Uterus (tissue), 2 donors: Measurements from ENCODE around the gene GP5.

ENCODE experiments used
- POLR2A ChIP-seq, 2 donors: fragments of 450-650 bp; IDR thresholded peaks; one replicate each; pipeline ENCODE4 v1.6.1; 2016; ENCODE audit warnings: antibody characterized with exemption in 2 of 2, mild to moderate bottlenecking in 1 of 2, moderate library complexity in 1 of 2
- TF ChIP-seq, protein P1 (sequence below), 4 experiments: fragments of 200-600 bp in 2 of 4; fragments of 450-650 bp in 2 of 4; sonication (generic) in 2 of 4; IDR thresholded peaks; one replicate each; pipeline ENCODE4 v1.5.1; 2016 to 2019; ENCODE audit warnings: antibody characterized with exemption in 4 of 4, mild to moderate bottlenecking in 2 of 4, moderate library complexity in 1 of 4

DNA sequence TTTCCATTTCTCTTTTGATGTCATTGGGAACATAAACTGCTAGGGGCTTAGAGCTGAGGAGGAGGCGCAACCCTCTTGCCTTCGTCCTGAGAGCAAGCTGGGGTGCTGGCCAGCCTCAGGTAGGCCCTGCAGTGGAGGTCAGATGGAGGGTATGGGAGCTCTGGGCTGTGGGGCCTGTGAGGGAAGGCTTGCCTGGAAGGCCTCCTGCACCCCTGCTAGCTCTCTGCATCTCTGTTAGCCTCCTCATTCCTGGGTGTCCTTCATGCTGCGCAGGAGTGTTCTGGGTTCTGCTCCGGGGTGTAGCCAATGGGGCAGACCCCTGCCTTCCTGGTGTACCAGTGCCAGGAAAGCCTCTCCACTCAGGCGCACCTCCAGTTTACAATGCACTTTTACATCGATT lies 11.8 kb downstream of the GP5 start:
- TF ChIP-seq POLR2A (IDR thresholded peaks at IDR 0.05): no peak
- TF ChIP-seq, protein P1, sequence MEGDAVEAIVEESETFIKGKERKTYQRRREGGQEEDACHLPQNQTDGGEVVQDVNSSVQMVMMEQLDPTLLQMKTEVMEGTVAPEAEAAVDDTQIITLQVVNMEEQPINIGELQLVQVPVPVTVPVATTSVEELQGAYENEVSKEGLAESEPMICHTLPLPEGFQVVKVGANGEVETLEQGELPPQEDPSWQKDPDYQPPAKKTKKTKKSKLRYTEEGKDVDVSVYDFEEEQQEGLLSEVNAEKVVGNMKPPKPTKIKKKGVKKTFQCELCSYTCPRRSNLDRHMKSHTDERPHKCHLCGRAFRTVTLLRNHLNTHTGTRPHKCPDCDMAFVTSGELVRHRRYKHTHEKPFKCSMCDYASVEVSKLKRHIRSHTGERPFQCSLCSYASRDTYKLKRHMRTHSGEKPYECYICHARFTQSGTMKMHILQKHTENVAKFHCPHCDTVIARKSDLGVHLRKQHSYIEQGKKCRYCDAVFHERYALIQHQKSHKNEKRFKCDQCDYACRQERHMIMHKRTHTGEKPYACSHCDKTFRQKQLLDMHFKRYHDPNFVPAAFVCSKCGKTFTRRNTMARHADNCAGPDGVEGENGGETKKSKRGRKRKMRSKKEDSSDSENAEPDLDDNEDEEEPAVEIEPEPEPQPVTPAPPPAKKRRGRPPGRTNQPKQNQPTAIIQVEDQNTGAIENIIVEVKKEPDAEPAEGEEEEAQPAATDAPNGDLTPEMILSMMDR (IDR thresholded peaks at IDR 0.05): no peak
